Astrocyte (in vitro differentiated cells and primary cell): ENCODE results near the gene SMPD3. TPM values are rescaled to one million over a fixed set of nuclear protein-coding genes. Genes with fewer than 3 reads are reported as not detected.

Source experiments
- DNase-seq: peaks from one replicate; pipeline ENCODE4 v3.0.0-alpha.2; 2010; ENCODE audit warnings: low read depth
- FAIRE-seq: peaks from 2 replicates; lab custom pipeline; 2011; peaks lifted over from hg19 to GRCh38; lab: Jason Lieb, UNC
- H2AFZ ChIP-seq: 2 replicates; pipeline ENCODE4 v1.6.0; 2012; ENCODE audit warnings: low read depth, low read length, inconsistent platforms
- H3K27ac ChIP-seq: 2 replicates; pipeline ENCODE4 v1.5.1; 2011; ENCODE audit warnings: low read depth, low read length, inconsistent platforms
- H3K27me3 ChIP-seq: 2 replicates; pipeline ENCODE4 v1.6.0; 2011; ENCODE audit warnings: low read length, inconsistent platforms; ENCODE audit not compliant: insufficient read depth
- H3K36me3 ChIP-seq: 2 replicates; pipeline ENCODE4 v1.5.1; 2011; ENCODE audit warnings: low read length, inconsistent platforms; ENCODE audit not compliant: insufficient read depth
- H3K4me1 ChIP-seq: 2 replicates; pipeline ENCODE4 v1.5.1; 2011; ENCODE audit warnings: low read length, inconsistent platforms; ENCODE audit not compliant: insufficient read depth
- H3K4me2 ChIP-seq: 2 replicates; pipeline ENCODE4 v1.6.0; 2012; ENCODE audit warnings: low read length, inconsistent platforms
- H3K4me3 ChIP-seq: 2 replicates; pipeline ENCODE4 v1.5.1; 2011; ENCODE audit warnings: low read depth, mild to moderate bottlenecking, low read length, inconsistent platforms; ENCODE audit not compliant: insufficient read depth
- H3K79me2 ChIP-seq: 2 replicates; pipeline ENCODE4 v1.6.0; 2012; ENCODE audit warnings: mild to moderate bottlenecking, low read length, inconsistent platforms; ENCODE audit not compliant: insufficient read depth
- H3K9ac ChIP-seq: 2 replicates; pipeline ENCODE4 v1.6.0; 2012; ENCODE audit warnings: mild to moderate bottlenecking, low read length, inconsistent platforms
- H3K9me3 ChIP-seq: 2 replicates; pipeline ENCODE4 v1.5.1; 2012; ENCODE audit warnings: low read depth, mild to moderate bottlenecking, low read length, inconsistent platforms; ENCODE audit not compliant: insufficient read depth
- H4K20me1 ChIP-seq: 2 replicates; pipeline ENCODE4 v1.6.0; 2012; ENCODE audit warnings: low read length, inconsistent platforms; ENCODE audit not compliant: insufficient read depth
- H3K27ac Mint-ChIP-seq: one replicate; pipeline ENCODE4 v1.8.0; 2021; ENCODE audit warnings: mild to moderate bottlenecking, mixed read lengths; ENCODE audit not compliant: unreplicated experiment
- H3K27me3 Mint-ChIP-seq: one replicate; pipeline ENCODE4 v1.8.0; 2021; ENCODE audit warnings: low read depth, mixed read lengths; ENCODE audit not compliant: unreplicated experiment
- H3K36me3 Mint-ChIP-seq: one replicate; pipeline ENCODE4 v1.8.0; 2021; ENCODE audit warnings: low read depth, mixed read lengths; ENCODE audit not compliant: unreplicated experiment
- H3K4me1 Mint-ChIP-seq: one replicate; pipeline ENCODE4 v1.8.0; 2021; ENCODE audit warnings: low read depth, mixed read lengths; ENCODE audit not compliant: unreplicated experiment
- H3K4me3 Mint-ChIP-seq: one replicate; pipeline ENCODE4 v1.8.0; 2021; ENCODE audit warnings: mild to moderate bottlenecking, moderate library complexity, mixed read lengths; ENCODE audit not compliant: unreplicated experiment
- H3K9me3 Mint-ChIP-seq: one replicate; pipeline ENCODE4 v1.8.0; 2021; ENCODE audit warnings: mild to moderate bottlenecking, mixed read lengths; ENCODE audit not compliant: unreplicated experiment
- CTCF ChIP-seq: IDR thresholded peaks from 2 replicates; pipeline ENCODE4 v1.5.1; 2011; ENCODE audit warnings: low read depth, mild to moderate bottlenecking, inconsistent platforms, low read length, moderate library complexity; ENCODE audit not compliant: insufficient read depth
- EZH2 ChIP-seq: IDR thresholded peaks from 2 replicates; pipeline ENCODE4 v1.6.1; 2012; ENCODE audit warnings: mild to moderate bottlenecking, low read length, inconsistent platforms; ENCODE audit not compliant: insufficient read depth
- total RNA-seq: library from RNA; stranded (reverse); gene quantifications from 2 replicates; pipeline ENCODE4 v1.2.1, GENCODE V29; 2021

The SMPD3 gene
- total RNA-seq, 1 donor from 2014 or later, result 0.25 TPM

GRCh38 chr16:68381363-68381724 lies 67.0 kb downstream of the SMPD3 start:
- no peaks in the 10 kb centered on the region for H3K4me1 ChIP-seq
- H3K36me3 ChIP-seq, result no peaks in the 10 kb centered on the region
- peaks cover 4% of the 10 kb centered on the region for H3K36me3 Mint-ChIP-seq
- peaks cover 51% of the 10 kb centered on the region for H3K27me3 Mint-ChIP-seq
- no peak overlapping the region for H3K4me3 ChIP-seq
- no peaks in the 10 kb centered on the region for H3K79me2 ChIP-seq
- no peak for FAIRE-seq
- no peak overlapping the region for H3K27ac ChIP-seq
- H3K27me3 ChIP-seq, result peaks cover 4% of the 10 kb centered on the region
- no peak overlapping the region for H3K4me3 Mint-ChIP-seq
- no peak for DNase-seq
- no peaks in the 10 kb centered on the region for H4K20me1 ChIP-seq
- no peak overlapping the region for H2AFZ ChIP-seq
- H3K27ac Mint-ChIP-seq, result no peak overlapping the region
- no peaks in the 10 kb centered on the region for H3K4me1 Mint-ChIP-seq
- H3K9me3 Mint-ChIP-seq, result no peaks in the 10 kb centered on the region
- no peak for TF ChIP-seq CTCF
- TF ChIP-seq EZH2, result no peak
- no peak overlapping the region for H3K9ac ChIP-seq
- H3K9me3 ChIP-seq, result no peaks in the 10 kb centered on the region
- no peak overlapping the region for H3K4me2 ChIP-seq

GRCh38 chr16:68380676-68381362 lies 67.5 kb downstream of the SMPD3 start:
- Mint-ChIP-seq H3K27me3 (peaks cover 50% of the 10 kb centered on the region), H3K9me3 (no peaks in the 10 kb centered on the region), H3K36me3 (peaks cover 4% of the 10 kb centered on the region), H3K27ac (no peak overlapping the region), H3K4me3 (no peak overlapping the region), H3K4me1 (no peaks in the 10 kb centered on the region)
- FAIRE-seq (no peak), DNase-seq (no peak)
- Histone ChIP-seq H3K9ac (no peak overlapping the region), H3K27ac (no peak overlapping the region), H3K36me3 (no peaks in the 10 kb centered on the region), H3K27me3 (peaks cover 4% of the 10 kb centered on the region), H3K4me3 (no peak overlapping the region), H4K20me1 (no peaks in the 10 kb centered on the region), H3K9me3 (no peaks in the 10 kb centered on the region), H3K79me2 (no peaks in the 10 kb centered on the region), H3K4me2 (no peak overlapping the region), H3K4me1 (no peaks in the 10 kb centered on the region), H2AFZ (no peak overlapping the region)
- no peak for TF ChIP-seq CTCF
- TF ChIP-seq EZH2, result no peak

- no peak overlapping the region for H3K4me2 ChIP-seq
- H3K36me3 ChIP-seq, result no peaks in the 10 kb centered on the region
- no peaks in the 10 kb centered on the region for H3K79me2 ChIP-seq
- no peaks in the 10 kb centered on the region for H3K27me3 ChIP-seq
- TF ChIP-seq EZH2, result no peak
- TF ChIP-seq CTCF, result no peak
- no peak overlapping the region for H3K27ac Mint-ChIP-seq
- H3K27me3 Mint-ChIP-seq, result peaks cover 47% of the 10 kb centered on the region
- no peaks in the 10 kb centered on the region for H3K9me3 Mint-ChIP-seq
- no peak overlapping the region for H3K4me3 Mint-ChIP-seq
- no peaks in the 10 kb centered on the region for H4K20me1 ChIP-seq
- H3K4me1 Mint-ChIP-seq, result no peaks in the 10 kb centered on the region
- FAIRE-seq, result no peak
- DNase-seq, result no peak
- H3K4me1 ChIP-seq, result no peaks in the 10 kb centered on the region
- no peaks in the 10 kb centered on the region for H3K9me3 ChIP-seq
- H3K9ac ChIP-seq, result no peak overlapping the region
- no peak overlapping the region for H3K4me3 ChIP-seq
- H3K36me3 Mint-ChIP-seq, result peaks cover 2% of the 10 kb centered on the region
- H2AFZ ChIP-seq, result no peak overlapping the region
- no peak overlapping the region for H3K27ac ChIP-seq
These were observed 68.0 kb downstream of the SMPD3 start for GRCh38 chr16:68380348-68380670.
